Gastroesophageal sphincter (tissue), 3 donors: ENCODE results near the gene TBCEL.

ENCODE experiments used
- CTCF ChIP-seq, 4 experiments: fragments of 200-600 bp in 2 of 4; fragments of 450-650 bp in 2 of 4; sonication (generic) in 1 of 4; IDR thresholded peaks; one replicate each; pipeline ENCODE4 v1.5.1; 2017 to 2019; ENCODE audit warnings: antibody characterized with exemption in 4 of 4, mild to moderate bottlenecking in 2 of 4, moderate library complexity in 2 of 4
- POLR2A ChIP-seq, 2 donors: fragments of 450-650 bp; IDR thresholded peaks; one replicate each; pipeline ENCODE4 v1.6.1; 2017; ENCODE audit warnings: antibody characterized with exemption in 2 of 2, mild to moderate bottlenecking in 2 of 2, moderate library complexity in 1 of 2

GRCh38 chr11:121105481-121106195 lies 81.7 kb downstream of the TBCEL start:
- TF ChIP-seq CTCF (IDR thresholded peaks at IDR 0.05) = no peak
- no peak for TF ChIP-seq POLR2A (IDR thresholded peaks at IDR 0.05)
